Middle frontal gyrus (tissue), 1 donor: ENCODE measurements around the gene CAMK2A.
"Not testable (repeated sequence)": the region's sequence is repeated elsewhere in the genome, so short reads cannot be mapped to it uniquely, and the experiment has no call there.

Experiments used
- DNase-seq: peaks from one replicate; pipeline ENCODE4 v3.0.0-alpha.2; 2015; ENCODE audit warnings: low spot score; ENCODE audit errors: extremely low spot score

CAMK2A gene

DNA sequence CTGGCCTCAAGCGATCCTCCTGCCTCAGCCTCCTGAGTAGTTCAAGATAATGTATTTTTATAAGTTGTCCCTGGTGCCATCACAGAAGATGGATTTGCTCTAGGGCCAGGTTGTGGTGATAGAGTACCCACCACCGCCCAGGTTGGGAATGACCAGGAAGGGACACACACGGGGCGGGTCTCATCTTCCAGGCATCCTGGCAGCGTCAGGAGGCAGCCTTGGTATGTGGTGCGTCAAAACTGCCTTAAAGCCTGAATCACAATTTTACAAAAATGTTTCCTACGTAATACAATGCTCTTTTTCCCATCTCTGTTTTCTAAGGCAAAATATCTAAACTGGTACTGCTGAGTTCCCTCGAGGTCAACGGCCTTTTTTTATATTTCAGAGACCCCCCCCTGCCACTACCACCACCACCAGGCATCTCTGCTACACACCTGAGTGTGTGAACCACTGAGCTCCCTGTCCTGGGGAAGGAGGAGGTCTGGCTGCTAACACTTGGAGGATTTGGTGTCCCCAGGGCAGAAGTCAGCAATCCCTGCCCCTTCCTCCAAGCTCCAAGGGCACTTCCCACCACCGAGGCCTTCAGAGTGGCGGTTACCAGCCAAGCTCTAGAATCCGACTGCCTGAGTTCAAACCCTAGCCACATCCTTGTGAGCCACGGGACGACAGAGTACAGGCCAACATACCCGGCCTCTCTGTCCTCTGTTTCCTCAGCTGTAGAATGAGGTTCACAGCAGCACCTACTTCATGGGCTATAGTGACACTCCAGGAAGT is 52.4 kb downstream of the CAMK2A start:
- no peak for DNase-seq

DNA sequence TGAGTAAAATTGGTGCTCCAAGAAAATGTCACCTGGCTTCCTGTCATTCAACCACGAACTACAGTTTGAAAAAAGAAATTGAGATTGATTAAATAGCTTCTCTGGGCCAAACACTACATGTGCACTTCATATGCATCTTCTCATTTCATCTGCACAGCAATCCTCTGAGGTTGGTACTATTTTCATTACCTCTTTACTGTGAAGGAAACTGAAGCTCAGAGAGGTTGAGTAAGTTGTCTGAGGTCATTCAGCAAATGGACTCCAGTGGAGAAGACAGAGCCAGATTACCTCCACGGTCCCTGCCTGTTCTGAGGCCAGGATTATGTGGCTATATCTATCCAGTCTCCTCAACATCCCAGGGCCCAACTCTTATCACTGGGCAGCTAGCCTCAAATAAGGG is 53.3 kb downstream of the CAMK2A start:
- DNase-seq: no peak

DNA sequence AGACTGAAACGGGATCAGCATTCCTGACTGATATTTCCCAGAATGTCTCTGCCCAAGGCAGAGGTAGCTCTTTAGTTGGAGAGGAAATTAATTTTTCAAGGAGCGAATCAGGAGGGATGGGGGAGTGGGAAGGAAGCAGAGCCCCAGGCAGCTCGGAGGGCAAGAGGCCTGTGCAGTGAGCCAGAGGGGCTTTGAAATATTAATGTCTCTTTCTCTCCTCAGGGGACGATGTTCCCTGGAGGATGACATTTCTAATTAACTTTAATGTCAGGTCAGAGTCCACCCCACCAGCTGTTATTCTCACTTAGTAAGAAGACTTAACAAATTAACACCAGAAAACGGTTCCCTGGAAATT is 54.1 kb downstream of the CAMK2A start:
- no peak for DNase-seq

DNA sequence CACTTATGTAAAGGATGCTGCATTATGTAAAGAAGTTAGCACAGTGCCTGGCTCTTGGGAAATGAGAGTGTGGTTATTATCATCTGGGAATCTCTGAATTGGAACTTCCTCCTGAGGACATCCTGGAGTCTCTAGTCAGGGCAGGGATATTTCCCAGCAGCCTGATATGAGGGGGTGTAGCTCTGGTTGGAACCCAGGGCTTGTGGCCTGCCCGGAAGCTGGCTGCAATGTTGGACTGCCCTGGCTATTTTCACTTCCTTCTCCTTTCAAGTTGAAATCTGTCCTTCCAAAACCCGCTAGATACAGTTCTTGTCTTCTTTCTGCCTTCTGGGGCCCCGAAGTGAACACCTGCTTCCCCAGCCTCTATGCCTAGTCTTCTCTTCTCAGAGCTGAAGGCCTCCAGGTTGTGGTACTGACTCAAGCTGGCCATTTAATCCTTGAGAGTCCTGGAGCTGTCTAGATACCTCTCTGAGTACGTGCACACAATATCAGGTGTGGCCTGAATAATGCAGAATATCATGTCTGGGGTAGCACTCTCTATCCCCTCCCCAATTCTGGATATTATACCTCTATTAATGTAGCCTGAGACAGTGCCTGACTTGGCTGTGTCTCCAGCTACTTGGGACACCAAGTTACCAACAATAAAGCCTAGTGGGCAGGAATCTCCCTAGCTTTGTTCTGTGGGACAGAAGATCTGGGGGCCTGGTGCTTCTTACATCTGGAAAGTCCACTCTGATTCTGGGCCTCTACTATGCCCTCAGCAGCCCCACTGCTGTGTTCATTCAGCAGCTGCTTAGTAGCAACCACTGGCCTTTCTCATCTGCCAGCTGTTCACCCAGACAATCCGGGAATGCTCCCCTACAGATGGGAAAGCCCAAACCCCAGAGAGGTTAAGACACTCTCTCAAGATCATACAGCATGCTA is 54.7 kb downstream of the CAMK2A start:
- DNase-seq: no peak

DNA sequence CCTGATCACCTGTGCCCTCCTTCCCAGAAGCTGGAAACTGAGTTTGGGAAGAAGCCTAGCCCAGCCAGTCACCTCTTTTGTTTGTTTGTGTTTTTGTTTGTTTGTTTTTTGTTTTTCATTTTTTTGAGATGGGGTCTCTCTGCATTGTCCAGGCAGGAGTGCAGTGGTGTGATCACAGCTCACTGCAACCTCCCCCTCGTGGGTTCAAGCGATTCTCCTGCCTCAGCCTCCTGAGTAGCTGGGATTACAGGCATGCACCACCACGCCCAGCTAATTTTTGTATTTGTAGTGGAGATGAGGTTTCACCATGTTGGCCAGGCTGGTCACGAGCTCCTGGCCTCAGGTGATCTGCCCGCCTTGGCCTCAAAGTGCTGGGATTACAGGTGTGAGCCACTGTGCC is 55.9 kb downstream of the CAMK2A start:
- not testable (repeated sequence) for DNase-seq

DNA sequence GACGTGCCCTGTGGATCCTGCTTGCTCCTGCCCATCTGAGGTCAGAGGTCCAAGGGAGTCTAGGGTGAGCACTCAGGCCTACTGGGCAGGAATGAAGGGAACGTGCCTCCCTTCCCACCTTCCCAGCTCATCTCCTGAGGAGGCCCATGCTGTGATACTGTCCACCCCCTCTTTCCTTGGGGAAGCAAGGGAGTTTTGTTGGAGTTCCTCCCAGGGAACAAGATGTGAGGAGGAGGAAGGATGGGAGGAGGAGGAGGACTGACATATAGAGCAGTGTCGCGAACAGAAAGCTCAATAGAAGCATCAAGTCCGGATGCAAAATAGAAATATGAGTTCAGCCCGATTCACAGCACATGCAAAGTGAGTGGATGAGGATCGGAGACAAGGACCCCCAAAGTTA is 58.7 kb downstream of the CAMK2A start:
- no peak for DNase-seq

DNA sequence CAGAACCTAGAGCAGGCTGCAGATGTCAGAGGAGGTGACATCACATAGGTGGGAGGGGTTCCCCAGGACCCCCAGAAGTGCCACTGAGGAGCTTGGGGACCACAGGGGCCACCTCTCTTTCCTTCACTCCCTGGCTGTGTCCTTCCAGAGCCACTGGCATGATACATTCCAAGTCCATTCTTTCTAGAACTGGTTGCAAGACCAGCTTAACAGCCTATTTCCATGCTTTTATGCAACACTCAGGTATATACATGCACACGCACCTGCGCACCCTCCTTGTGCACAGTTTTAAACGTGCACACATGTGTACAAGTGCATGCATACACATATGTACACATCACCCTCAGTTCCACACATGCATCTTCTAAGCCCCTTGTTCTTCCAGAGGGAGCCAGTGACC is 60.0 kb downstream of the CAMK2A start:
- DNase-seq: no peak

DNA sequence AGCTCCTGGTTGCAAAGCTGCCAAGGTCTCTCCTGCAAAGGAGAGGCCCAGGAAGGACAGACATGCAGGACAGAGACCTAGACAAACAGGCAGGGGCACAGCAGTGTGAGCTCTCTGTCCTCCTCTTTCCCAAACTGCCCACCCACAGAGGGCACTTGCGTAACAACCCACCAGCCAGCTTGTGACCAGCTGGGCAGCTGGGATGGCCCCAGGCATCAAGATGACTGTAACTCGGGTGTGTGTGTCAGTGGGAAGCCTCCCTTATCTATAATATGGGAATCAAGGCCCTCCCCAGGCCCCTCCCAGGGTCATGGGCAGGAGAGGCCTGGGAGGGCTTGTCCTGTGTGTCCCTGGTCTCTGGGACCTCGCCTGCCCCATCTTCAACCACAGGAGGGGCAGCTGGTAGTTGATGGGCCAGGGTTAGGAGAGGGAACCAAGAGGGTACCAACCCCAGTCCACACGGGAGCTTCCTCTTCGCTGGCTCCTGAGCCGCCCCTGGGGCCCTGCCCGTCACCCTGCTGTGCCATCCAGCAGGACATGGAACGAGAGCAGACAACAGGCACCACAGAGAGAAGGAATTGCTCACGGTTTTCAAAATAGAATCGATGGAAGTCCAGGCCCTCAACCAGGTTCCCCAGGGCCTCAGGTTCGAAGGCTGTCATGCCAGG is 61.8 kb downstream of the CAMK2A start:
- no peak for DNase-seq

DNA sequence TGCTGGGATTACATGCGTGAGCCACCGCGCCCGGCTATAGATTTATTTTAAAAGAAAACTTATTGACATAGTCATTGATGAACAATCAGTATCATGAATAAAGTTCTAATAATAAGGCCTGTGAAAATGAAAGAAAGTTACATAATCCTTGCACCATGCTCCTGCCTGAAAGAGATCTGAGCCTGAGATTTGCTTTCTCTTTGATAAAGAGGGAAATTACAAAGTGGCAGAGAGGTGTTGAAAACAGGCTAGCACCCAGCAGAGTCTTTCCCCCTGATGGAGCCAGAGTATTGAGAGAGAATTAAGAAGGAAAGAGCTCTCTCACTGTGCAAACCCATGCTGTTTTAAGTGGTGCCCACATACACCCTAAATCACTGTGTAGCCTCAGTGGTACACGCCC is 62.5 kb downstream of the CAMK2A start:
- DNase-seq: no peak

DNA sequence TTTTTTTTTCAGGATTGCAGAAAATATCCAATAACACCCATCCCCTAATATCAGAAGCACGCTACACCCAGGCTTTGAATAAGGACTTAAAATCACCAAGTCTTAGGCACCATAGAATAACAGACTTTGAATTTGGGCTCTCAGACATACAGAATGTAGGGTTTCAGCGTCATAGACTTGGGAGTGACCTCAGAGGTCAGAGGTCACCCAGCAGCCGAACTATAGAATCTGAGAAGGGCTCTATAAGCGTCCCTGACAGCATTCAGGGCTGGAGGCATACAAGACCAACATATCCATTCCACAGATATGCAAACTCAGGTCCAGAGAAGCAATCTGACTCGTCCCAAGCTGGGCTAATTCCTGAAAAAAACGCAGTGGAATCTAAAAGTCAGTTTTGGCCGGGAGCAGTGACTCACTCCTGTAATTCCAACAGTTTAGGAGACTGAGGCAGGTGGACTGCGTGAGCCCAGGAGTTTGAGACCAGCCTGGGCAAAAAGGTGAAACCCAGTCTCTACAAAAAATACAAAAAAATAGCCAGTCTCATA is 65.0 kb downstream of the CAMK2A start:
- DNase-seq: no peak

DNA sequence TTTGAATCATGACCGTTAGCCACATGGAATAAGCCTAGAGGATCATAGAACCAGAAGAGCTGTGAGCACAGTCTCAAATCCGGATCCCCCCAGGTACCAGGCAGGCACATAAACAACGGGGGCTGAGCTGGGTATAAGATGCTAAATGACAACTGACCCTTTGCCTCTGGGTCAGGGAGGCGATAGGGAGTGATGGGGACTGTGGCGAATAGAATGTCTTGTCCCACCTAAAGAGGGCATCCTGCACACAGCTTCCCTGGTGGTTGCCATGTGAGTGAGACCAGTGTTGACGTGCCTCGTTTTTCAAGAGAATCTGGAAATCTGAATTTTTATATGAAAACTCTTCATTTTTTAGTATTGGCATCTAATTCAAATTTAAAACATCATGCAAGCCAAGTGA is 66.1 kb downstream of the CAMK2A start:
- no peak for DNase-seq

DNA sequence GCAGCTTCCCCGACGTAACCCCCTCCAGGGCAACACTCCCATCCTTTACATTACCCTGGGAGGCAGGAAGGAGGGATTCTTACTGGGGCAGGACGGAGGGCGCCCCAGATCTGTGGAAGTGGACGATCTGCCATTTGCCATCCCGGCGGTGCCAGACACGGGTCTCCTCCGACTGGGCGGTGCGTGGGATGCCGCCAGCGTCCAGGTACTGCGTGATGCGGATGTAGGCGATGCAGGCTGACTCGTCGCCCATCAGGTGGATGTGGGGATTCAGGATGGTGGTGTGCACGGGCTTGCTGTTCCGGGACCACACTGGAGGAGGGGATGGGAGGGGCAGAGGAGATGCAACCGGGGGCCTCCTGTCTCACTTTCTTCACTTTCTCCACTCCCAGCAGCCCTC is 66.7 kb downstream of the CAMK2A start:
- DNase-seq: no peak

DNA sequence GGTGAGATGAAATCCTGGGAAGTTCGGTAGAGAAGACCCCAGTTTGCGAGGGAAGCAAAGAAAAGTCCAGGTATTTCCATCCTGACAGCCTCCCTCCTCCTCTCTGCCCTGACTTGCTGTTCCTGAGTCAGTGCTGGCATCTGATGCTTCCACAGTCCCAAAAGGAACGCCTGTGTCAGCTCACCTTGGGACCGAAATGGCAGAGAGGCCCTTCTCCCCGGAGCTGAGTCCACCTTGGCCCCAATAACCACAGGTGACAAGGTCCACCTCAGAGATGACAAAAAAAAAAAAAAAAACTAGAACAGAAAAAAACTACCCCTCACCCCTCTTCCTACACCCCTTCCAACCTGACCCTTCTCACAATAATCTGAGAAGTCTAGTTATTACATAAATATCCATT is 68.1 kb downstream of the CAMK2A start:
- no peak for DNase-seq

DNA sequence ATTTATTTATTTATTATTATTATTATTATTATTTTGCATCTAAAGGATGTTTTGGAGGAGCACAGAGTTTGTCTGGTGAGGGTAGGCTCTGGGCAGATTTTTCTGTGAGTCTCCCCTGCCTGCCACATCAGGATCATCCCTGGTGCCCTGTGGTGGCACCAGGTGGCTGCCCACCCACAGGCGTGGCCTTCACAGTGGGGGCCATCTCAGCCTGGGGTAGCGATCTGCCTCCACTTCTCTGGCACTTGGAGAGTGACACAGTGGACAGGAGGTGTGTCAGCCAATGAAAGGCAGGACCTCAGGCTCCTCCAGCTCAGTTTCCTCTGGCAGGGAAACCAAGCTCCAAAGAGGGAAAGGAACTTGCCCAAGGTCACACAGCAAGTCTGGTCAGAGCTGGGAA is 69.7 kb downstream of the CAMK2A start:
- DNase-seq: no peak

DNA sequence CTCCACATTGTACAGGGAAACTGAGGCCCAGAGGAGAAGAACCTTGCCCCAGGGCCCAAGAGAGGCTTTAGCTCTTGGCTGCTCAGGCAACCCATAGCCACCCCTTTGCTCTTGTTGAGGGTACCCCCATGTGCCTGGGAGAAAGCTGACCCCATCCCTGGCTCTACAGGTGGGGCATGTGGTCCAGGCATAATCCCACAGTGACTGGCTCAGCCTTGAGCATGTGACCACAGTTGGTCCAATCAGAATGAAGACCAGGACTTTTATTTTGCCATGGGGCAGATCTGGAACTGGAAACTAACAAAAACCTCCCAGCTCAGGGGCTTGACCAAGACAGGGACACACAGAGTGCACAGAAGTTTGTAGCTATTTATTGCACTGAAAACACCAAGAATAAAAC is 70.4 kb downstream of the CAMK2A start:
- DNase-seq: no peak

DNA sequence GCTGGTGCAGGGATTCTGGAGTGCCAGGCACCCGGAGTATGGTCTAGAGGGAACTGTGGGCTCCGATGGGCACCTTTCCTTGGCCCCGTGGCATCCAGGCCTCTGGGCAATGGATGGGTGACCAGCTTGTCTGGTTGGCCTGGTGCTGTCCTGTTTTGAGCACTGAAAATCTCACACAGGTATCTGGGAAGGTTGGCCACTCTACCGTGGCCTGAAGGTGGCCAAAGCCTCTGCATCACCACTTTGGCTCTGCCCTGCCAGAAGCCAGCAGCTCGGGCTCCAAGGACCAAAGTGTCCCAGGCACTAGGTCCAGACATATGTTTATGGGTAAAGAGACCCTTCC is 70.9 kb downstream of the CAMK2A start:
- DNase-seq: no peak

DNA sequence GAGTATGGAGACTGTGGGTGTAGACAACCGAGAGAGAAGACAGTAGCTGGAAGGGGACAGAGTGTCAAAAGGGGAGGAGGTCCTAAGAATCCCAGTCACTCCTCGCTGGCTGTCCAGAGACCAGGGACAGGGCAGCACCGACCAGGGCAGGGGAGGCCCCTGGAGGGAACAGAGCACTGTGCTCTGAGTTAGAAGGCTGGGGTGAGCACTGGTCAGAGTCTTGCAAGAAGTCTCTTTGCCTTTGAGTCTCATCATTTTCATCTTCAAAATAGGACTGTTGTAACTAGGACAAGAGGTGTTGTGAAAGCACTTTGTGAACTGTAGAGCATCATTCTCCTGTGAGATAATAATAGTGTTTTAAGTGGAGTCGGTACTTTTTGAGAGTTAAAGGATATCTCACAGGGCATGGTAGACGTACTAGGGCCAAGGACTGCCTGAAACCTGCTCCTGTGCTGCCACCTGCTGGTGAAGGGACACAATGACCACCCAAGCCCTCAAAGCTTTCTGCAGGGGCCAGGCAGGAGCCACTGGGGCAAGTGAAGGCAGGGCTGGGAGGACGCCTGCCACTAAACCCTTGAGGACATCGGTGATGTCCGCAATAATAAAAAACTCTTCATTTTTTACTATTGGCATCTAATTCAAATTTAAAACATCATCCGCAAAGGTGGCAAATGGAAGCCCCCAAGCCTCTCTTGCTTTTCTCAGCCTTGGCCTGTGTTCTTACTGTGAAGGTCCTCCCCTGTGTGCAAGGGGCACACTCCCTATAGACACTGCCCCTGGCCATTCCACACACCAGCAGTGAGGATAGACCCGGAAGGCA is 71.5 kb downstream of the CAMK2A start:
- peak; percentile 68 for DNase-seq

DNA sequence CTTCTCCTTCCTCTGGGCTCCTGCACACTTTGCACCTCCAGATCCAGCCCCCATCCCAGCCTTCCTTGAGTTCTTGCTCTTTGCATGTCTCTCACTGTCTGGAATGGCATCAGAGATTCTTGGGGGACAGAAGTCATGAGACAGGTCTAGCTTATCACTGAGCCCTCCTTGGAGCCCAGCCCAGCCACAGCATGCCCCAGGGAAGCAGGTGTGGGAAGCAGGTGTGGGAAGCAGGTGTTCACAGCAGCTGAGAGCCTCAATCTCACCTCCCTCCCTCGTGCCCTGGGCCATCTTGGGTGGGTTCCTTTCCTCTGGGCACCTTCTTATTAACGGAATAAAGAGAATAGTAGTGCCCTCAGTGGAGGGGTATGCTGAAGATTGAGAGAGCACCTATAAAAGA is 72.5 kb downstream of the CAMK2A start:
- DNase-seq: no peak

DNA sequence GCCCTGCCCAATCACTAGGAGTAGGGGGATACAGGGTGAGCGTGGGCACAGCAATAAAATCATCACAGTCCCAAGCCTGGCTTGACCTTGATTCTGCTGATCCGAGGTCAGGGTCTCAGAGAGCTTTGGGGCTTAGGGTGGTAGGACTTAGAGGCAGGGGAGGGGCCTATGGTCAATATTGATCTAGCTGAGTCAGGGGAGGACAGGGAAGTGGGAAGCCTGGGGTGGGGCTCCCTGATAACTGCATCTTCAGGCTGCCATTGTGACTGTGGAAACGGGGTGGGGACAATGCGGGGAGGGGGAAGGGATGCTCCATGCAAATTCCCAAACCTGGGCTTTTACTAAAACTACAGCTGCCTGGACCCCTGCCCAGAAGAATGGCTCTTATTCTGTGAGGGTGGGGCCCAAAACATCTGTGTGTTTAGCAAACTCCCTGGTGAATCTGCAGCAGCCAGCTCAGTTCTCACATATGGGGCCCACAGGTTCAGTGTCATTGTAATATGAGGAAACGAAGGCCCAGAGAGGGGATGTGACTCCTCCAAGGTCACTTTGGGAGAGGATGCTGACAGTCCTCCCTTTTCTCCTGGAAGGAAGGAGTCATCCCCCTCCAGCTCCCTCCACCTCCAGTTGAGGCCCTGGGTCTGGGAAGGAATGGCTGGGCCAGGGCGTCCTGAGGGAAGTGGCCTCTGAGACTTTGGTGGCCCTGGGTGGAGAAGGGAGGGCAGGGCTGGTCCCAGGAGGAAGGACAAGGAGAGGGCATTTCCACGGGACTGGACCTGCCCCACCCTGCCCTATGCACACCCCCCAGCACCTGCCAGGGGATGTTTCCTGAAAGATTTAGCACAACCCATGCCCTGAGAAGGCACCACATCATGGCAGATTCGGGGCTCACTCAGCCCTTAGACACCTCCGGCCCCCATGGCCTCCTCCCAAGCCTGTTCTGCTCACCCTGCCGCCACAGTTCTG is 73.3 kb downstream of the CAMK2A start:
- no peak for DNase-seq

DNA sequence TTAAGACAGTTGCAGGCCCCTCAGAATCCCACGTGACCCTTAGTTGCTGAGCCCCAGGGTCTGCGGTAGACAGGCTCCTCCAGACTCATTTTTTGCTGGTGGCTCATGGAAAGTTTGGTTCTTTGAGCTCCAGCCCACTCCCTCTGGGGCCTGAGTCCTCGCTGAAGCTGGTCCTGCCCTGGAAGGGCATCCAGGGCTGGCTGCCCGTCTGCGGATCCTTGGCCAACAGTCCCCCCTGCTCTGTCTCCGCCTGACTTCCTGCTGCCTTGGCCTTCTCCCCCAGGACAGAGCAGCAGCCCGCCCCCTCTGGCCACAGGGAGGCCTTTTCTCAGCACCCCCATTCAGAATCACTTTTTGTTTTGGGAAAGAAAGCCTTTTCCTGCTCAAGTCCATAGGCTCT is 75.3 kb downstream of the CAMK2A start:
- DNase-seq: no peak
